GM10248 (cell line): ENCODE results near the gene CACNA1G.

Experiments used
- CTCF ChIA-PET: fragments of 300-600 bp; sonication (Branson Sonifier 250); formaldehyde crosslinking; extraction: SDS; loops from one replicate; lab custom pipeline; 2021; ENCODE audit warnings: antibody characterized with exemption; lab: Yijun Ruan, JAX
- POLR2A ChIA-PET: fragments of 350-650 bp; sonication (Branson Sonifier 250); formaldehyde crosslinking; extraction: SDS; loops from one replicate; lab custom pipeline; 2020; ENCODE audit warnings: antibody characterized with exemption; lab: Yijun Ruan, JAX
- DNase-seq: peaks from one replicate; pipeline ENCODE4 v3.0.0; 2012; ENCODE audit errors: extremely low spot score
- CTCF ChIP-seq: IDR thresholded peaks from 2 replicates; pipeline ENCODE4 v1.5.1; 2012; ENCODE audit warnings: mild to moderate bottlenecking, low read depth; ENCODE audit errors: extremely low read depth, missing control alignments, control extremely low read depth

The CACNA1G gene

GRCh38 chr17:50558091-50558490, 2.4 kb upstream of the CACNA1G start:
- TF ChIP-seq CTCF, result no peak
- ChIA-PET POLR2A (no interaction called here), CTCF (interaction anchor here (1.4 to 3.0 kb wide), 2 partner anchors 15 to 17 kb away, joined by 3 to 11 read pairs; no protein-coding TSS in a partner anchor)
- DNase-seq, result no peak

GRCh38 chr17:50558581-50558940, 2.0 kb upstream of the CACNA1G start:
- ChIA-PET CTCF (no interaction called here), POLR2A (no interaction called here)
- no peak for TF ChIP-seq CTCF
- DNase-seq, result no peak

- CTCF ChIA-PET, result interaction anchor here (2.5 kb wide), 1 partner anchor 80 kb away, joined by 6 read pairs; no protein-coding TSS in a partner anchor
- DNase-seq, result no peak
- no peak for TF ChIP-seq CTCF
- POLR2A ChIA-PET, result interaction anchor here (0.5 kb wide), 1 partner anchor 165 kb away, joined by 4 read pairs; no protein-coding TSS in a partner anchor
Measured at GRCh38 chr17:50558941-50559614, 1.4 kb upstream of the CACNA1G start.

GRCh38 chr17:50559674-50560184, 786 bp upstream of the CACNA1G start:
- no peak for TF ChIP-seq CTCF
- CTCF ChIA-PET, result interaction anchor here (0.9 to 4.5 kb wide), 4 partner anchors 9 to 80 kb away, joined by 4 to 27 read pairs (median 5); partner anchors contain the start of gene SPATA20
- DNase-seq, result peak; percentile 67
- POLR2A ChIA-PET, result interaction anchor here (0.5 to 1.5 kb wide), 2 partner anchors 165 to 306 kb away, joined by 4 to 5 read pairs; partner anchors contain the start of gene TOB1

- no peak for TF ChIP-seq CTCF
- POLR2A ChIA-PET, result interaction anchor here (1.5 kb wide), 1 partner anchor 305 kb away, joined by 5 read pairs; the partner anchor contains the start of gene TOB1
- DNase-seq, result peak; percentile 54
- CTCF ChIA-PET, result interaction anchor here (1.2 to 4.5 kb wide), 5 partner anchors 10 to 291 kb away, joined by 3 to 27 read pairs (median 4); partner anchors contain the start of gene SPATA20
Measured at GRCh38 chr17:50560931-50561745, 623 bp downstream of the CACNA1G start.

- no peak for TF ChIP-seq CTCF
- no peak for DNase-seq
- POLR2A ChIA-PET, result no interaction called here
- CTCF ChIA-PET, result interaction anchor here (1.2 to 4.5 kb wide), 4 partner anchors 11 to 291 kb away, joined by 3 to 27 read pairs (median 5); no protein-coding TSS in a partner anchor
Measured at GRCh38 chr17:50561746-50562141, 1.2 kb downstream of the CACNA1G start.
